ENCODE measurements around the gene MOV10L1.

DNA sequence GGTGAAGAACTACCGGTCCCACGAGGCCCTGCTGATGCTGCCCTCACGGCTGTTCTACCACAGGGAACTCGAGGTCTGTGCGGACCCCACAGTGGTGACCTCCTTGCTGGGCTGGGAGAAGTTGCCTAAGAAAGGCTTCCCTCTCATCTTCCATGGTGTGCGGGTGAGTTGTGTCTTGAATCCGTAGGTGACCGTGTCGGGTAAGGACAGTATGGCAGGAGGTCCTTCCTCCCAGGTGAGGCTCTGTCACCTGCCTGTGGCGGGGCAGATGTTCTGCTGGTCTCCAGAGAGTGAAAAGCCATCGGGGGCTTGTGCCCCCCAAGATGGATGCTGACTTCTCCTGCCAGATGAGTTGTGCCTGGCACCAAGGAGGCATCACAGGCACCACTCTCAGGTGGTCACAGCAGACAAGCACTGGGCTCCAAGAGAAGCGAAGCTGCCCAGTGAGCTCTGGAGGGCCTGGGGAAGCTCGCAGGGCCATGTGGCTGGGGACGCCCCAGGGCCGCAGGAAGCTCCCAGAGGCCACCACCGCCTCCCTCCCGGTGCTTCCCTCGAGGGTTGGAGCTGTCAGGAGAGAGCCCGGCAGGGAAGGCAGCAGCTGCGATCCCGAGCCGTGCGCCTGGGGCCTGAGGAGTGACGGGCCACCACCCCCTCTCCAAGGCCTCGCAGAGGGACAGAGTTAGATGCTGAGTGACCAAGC, 63.4 kb downstream of the MOV10L1 start:
- TF ChIP-seq, protein P1, sequence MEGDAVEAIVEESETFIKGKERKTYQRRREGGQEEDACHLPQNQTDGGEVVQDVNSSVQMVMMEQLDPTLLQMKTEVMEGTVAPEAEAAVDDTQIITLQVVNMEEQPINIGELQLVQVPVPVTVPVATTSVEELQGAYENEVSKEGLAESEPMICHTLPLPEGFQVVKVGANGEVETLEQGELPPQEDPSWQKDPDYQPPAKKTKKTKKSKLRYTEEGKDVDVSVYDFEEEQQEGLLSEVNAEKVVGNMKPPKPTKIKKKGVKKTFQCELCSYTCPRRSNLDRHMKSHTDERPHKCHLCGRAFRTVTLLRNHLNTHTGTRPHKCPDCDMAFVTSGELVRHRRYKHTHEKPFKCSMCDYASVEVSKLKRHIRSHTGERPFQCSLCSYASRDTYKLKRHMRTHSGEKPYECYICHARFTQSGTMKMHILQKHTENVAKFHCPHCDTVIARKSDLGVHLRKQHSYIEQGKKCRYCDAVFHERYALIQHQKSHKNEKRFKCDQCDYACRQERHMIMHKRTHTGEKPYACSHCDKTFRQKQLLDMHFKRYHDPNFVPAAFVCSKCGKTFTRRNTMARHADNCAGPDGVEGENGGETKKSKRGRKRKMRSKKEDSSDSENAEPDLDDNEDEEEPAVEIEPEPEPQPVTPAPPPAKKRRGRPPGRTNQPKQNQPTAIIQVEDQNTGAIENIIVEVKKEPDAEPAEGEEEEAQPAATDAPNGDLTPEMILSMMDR (IDR thresholded peaks at IDR 0.05; ENCODE audit: extremely low read depth in 1 of 2, insufficient read depth in 1 of 2, low read depth in 1 of 2, low read length in 2 of 2), result no peak
- TF ChIP-seq POLR2AphosphoS5 (IDR thresholded peaks at IDR 0.05; ENCODE audit: insufficient read depth, low read depth, low read length) (no peak), EZH2 (IDR thresholded peaks at IDR 0.05; ENCODE audit: borderline replicate concordance, low read depth, low read length, severe bottlenecking) (no peak)

Data from endothelial cell of umbilical vein (primary cell).